ENCODE data around the gene ZNF80. TPM values are rescaled to one million over a fixed set of nuclear protein-coding genes. Genes with fewer than 3 reads are reported as not detected.

ZNF80 gene
- total and polyA plus RNA-seq, 2 of the 8 experiments (the other 6 are each of a cell fraction or from before 2014, with no cell fraction given) = not detected

GRCh38 chr3:114212646-114213045, 24.7 kb downstream of the ZNF80 start:
- no peak overlapping the region for H3K14ac ChIP-seq (ENCODE audit: insufficient read length)
- H3K4ac ChIP-seq (replicated peaks; ENCODE audit: insufficient read length, low read depth, low read length) = no peak overlapping the region
- H3K9ac ChIP-seq (replicated peaks in 1 of 4; ENCODE audit: extremely low read depth in 1 of 4, low read depth in 3 of 4, low read length in 3 of 4) = no peak overlapping the region
- H4K5ac ChIP-seq (ENCODE audit: insufficient read length, low read depth, low read length) = no peak overlapping the region
- no peak for FAIRE-seq
- no peak overlapping the region for H2AFZ ChIP-seq (ENCODE audit: low read length)
- no peak overlapping the region for H2BK120ac ChIP-seq (replicated peaks; ENCODE audit: low read depth, low read length)
- no peak overlapping the region for H3K56ac ChIP-seq (replicated peaks; ENCODE audit: insufficient read length, low read depth, low read length)
- H3K79me2 ChIP-seq (ENCODE audit: control insufficient read depth in 1 of 2, insufficient read depth in 2 of 2, low read length in 2 of 2) = no peaks in the 10 kb centered on the region
- ChIA-PET POLR2A (ENCODE audit: partially characterized antibody) (interaction anchor here (0.7 kb wide), 1 partner anchor 78 kb away, joined by 3 read pairs; no protein-coding TSS in a partner anchor), CTCF (ENCODE audit: partially characterized antibody) (interaction anchor here (0.8 to 1.4 kb wide), 2 partner anchors 78 to 172 kb away, joined by 4 read pairs; no protein-coding TSS in a partner anchor)
- H3K27ac ChIP-seq (ENCODE audit: low read depth, low read length) = no peak overlapping the region
- H3K9me3 ChIP-seq (ENCODE audit: insufficient read depth in 2 of 2, low read depth in 1 of 2, low read length in 1 of 2) = no peaks in the 10 kb centered on the region
- H4K91ac ChIP-seq (replicated peaks; ENCODE audit: insufficient read length, low read length) = peak overlapping the region; percentile 22
- no peak overlapping the region for H3K4me3 ChIP-seq (ENCODE audit: extremely low read depth in 1 of 4, insufficient read depth in 2 of 4, low read depth in 3 of 4, low read length in 4 of 4)
- H3K4me2 ChIP-seq (ENCODE audit: insufficient read depth in 1 of 2, low read depth in 2 of 2, low read length in 2 of 2) = peak overlapping the region in 1 of 2 experiments; percentile 48; a peak in 1 of 4 replicates
- H3K4me1 ChIP-seq (replicated peaks in 1 of 4; ENCODE audit: control insufficient read depth in 3 of 4, insufficient read depth in 4 of 4, low read length in 3 of 4) = peaks cover 3 to 16% (median 4%) of the 10 kb centered on the region in 4 experiments; a peak in 6 of 7 replicates
- H4K8ac ChIP-seq (ENCODE audit: extremely low read depth, insufficient read depth, low read length) = no peak overlapping the region
- peak overlapping the region; percentile 71; the same call in 1 of the 2 replicates for H2AK5ac ChIP-seq (ENCODE audit: low read depth, low read length)
- H2BK12ac ChIP-seq (ENCODE audit: low read depth, low read length) = peak overlapping the region; percentile 41; the same call in 1 of the 2 replicates
- H3K79me1 ChIP-seq (ENCODE audit: low read depth, low read length) = no peaks in the 10 kb centered on the region
- H3K23ac ChIP-seq (ENCODE audit: insufficient read length) = no peak overlapping the region
- no peak for DNase-seq (ENCODE audit: low read depth in 1 of 2, low spot score in 2 of 2)
- H3K27me3 ChIP-seq (replicated peaks in 1 of 4; ENCODE audit: control insufficient read depth in 3 of 4, extremely low read depth in 1 of 4, insufficient read depth in 3 of 4, low read length in 3 of 4) = peaks cover 0 to 4% (median 1%) of the 10 kb centered on the region in 4 experiments; a peak in 3 of 7 replicates
- H3K36me3 ChIP-seq (ENCODE audit: control insufficient read depth in 2 of 4, insufficient read depth in 4 of 4, low read length in 3 of 4) = no peaks in the 10 kb centered on the region
- H4K20me1 ChIP-seq (replicated peaks in 1 of 2; ENCODE audit: control insufficient read depth in 1 of 2, insufficient read depth in 2 of 2, low read length in 2 of 2) = no peaks in the 10 kb centered on the region
- peak overlapping the region; percentile 64; the same call in 1 of the 2 replicates for H2BK20ac ChIP-seq (ENCODE audit: low read length)
- peak overlapping the region; percentile 55; the same call in 1 of the 2 replicates for H3K18ac ChIP-seq (ENCODE audit: extremely low read depth, low read length)
- 91% methylated on average over 4 of the region's 4 CpGs; no CpG with 5 or more reads in 1 of the 2 experiments for WGBS, 2 experiments (ENCODE audit: extremely low coverage in 1 of 2, insufficient coverage in 1 of 2, insufficient read length in 1 of 2, insufficient replicate concordance in 2 of 2, low coverage in 1 of 2, low lambda C conversion rate in 2 of 2, missing lambda C conversion rate in 1 of 2)
- H3K23me2 ChIP-seq (ENCODE audit: low read depth, low read length) = no peaks in the 10 kb centered on the region; the same call in 1 of the 2 replicates
- no peak overlapping the region for H2BK15ac ChIP-seq (ENCODE audit: low read length)
- TF ChIP-seq KDM4A (IDR thresholded peaks at IDR 0.05; ENCODE audit: low read depth, low read length, severe bottlenecking) (no peak), CREB1 (IDR thresholded peaks at IDR 0.05) (no peak), CHD2 (IDR thresholded peaks at IDR 0.05; ENCODE audit: low read length) (no peak)
- H2BK5ac ChIP-seq (ENCODE audit: low read depth, low read length) = peak overlapping the region; percentile 20; the same call in 1 of the 2 replicates
